Neuronal stem cell (in vitro differentiated cells): ENCODE results near the gene ALKBH8.
A peak's percentile ranks its signal among the peaks of the same experiment; 100 is the strongest.
"Not testable (repeated sequence)": the region's sequence is repeated elsewhere in the genome, so short reads cannot be mapped to it uniquely, and the experiment has no call there.

Source experiments
- DNase-seq: peaks from one replicate; pipeline ENCODE4 v3.0.0-alpha.2; 2013; ENCODE audit warnings: low spot score
- H2AFZ ChIP-seq: one replicate; pipeline ENCODE4 v1.6.1; 2013; ENCODE audit warnings: mild to moderate bottlenecking, low read length, inconsistent platforms
- H2AK5ac ChIP-seq: 2 replicates; pipeline ENCODE4 v1.6.1; 2013; ENCODE audit warnings: low read depth, mild to moderate bottlenecking, inconsistent platforms, low read length, moderate library complexity, mixed read lengths
- H2BK120ac ChIP-seq: 2 replicates; pipeline ENCODE4 v1.6.1; 2013; ENCODE audit warnings: low read depth, mild to moderate bottlenecking, inconsistent platforms, low read length, moderate library complexity, mixed read lengths
- H2BK12ac ChIP-seq: one replicate; pipeline ENCODE4 v1.6.1; 2013; ENCODE audit warnings: low read length, inconsistent platforms
- H2BK15ac ChIP-seq: 2 replicates; pipeline ENCODE4 v1.6.1; 2013; ENCODE audit warnings: mild to moderate bottlenecking, low read length, inconsistent platforms, mixed read lengths
- H2BK5ac ChIP-seq: one replicate; pipeline ENCODE4 v1.6.1; 2013; ENCODE audit warnings: inconsistent platforms, mild to moderate bottlenecking, low read length, moderate library complexity
- H3K14ac ChIP-seq: one replicate; pipeline ENCODE4 v1.6.1; 2013; ENCODE audit warnings: low read length, inconsistent platforms
- H3K18ac ChIP-seq: 2 replicates; pipeline ENCODE4 v1.6.1; 2013; ENCODE audit warnings: low read length, inconsistent platforms
- H3K23ac ChIP-seq: 2 replicates; pipeline ENCODE4 v1.6.1; 2013; ENCODE audit warnings: low read depth, mild to moderate bottlenecking, mixed read lengths, low read length, inconsistent platforms; ENCODE audit not compliant: poor library complexity
- H3K27ac ChIP-seq: replicated peaks from 3 replicates; pipeline ENCODE4 v1.5.1; 2013; ENCODE audit warnings: low read length, inconsistent platforms
- H3K27me3 ChIP-seq, 3 experiments: 2 replicates each; pipeline ENCODE4 v1.6.1; 2013; ENCODE audit warnings: low read length in 3 of 3, mild to moderate bottlenecking in 2 of 3, inconsistent platforms in 1 of 3, low read depth in 1 of 3, mixed read lengths in 1 of 3, moderate library complexity in 1 of 3; ENCODE audit not compliant: control insufficient read depth in 3 of 3, insufficient read depth in 3 of 3
- H3K36me3 ChIP-seq, 2 donors: replicated peaks in 1 of 2; 2 replicates each; pipeline ENCODE4 v1.6.1; 2013; ENCODE audit warnings: low read length in 2 of 2; ENCODE audit not compliant: control insufficient read depth in 2 of 2, insufficient read depth in 2 of 2
- H3K4ac ChIP-seq: 2 replicates; pipeline ENCODE4 v1.6.1; 2013; ENCODE audit warnings: inconsistent platforms, mild to moderate bottlenecking, low read length, moderate library complexity
- H3K4me1 ChIP-seq, 2 donors: 1 replicate in 1 of 2; 2 replicates in 1 of 2; pipeline ENCODE4 v1.6.1; 2013; ENCODE audit warnings: low read length in 2 of 2, low read depth in 1 of 2; ENCODE audit not compliant: control insufficient read depth in 2 of 2, insufficient read depth in 1 of 2
- H3K4me2 ChIP-seq: one replicate; pipeline ENCODE4 v1.6.1; 2013; ENCODE audit warnings: mild to moderate bottlenecking, low read length, inconsistent platforms; ENCODE audit not compliant: insufficient read depth, poor library complexity, severe bottlenecking
- H3K4me3 ChIP-seq, 2 donors: 2 replicates each; pipeline ENCODE4 v1.5.1; 2013; ENCODE audit warnings: low read length in 2 of 2, mild to moderate bottlenecking in 2 of 2, inconsistent platforms in 1 of 2, moderate library complexity in 1 of 2
- H3K79me1 ChIP-seq: one replicate; pipeline ENCODE4 v1.6.1; 2013; ENCODE audit warnings: low read depth, mild to moderate bottlenecking, inconsistent platforms, low read length, moderate library complexity
- H3K9ac ChIP-seq: one replicate; pipeline ENCODE4 v1.6.1; 2013; ENCODE audit warnings: mild to moderate bottlenecking, low read depth, low read length, inconsistent platforms; ENCODE audit not compliant: poor library complexity
- H3K9me3 ChIP-seq, 2 donors: replicated peaks in 1 of 2; 2 replicates each; pipeline versions ENCODE3 to v1.6.1; 2013; ENCODE audit warnings: low read length in 2 of 2, mild to moderate bottlenecking in 2 of 2, inconsistent platforms in 1 of 2, low read depth in 1 of 2, mixed read lengths in 1 of 2, moderate library complexity in 1 of 2; ENCODE audit not compliant: control insufficient read depth in 2 of 2, insufficient read depth in 1 of 2
- H4K8ac ChIP-seq: one replicate; pipeline ENCODE4 v1.6.1; 2013; ENCODE audit warnings: low read depth, mild to moderate bottlenecking, inconsistent platforms, low read length, moderate library complexity
- H4K91ac ChIP-seq: one replicate; pipeline ENCODE4 v1.6.1; 2013; ENCODE audit warnings: low read length, low read depth, mild to moderate bottlenecking, inconsistent platforms; ENCODE audit not compliant: poor library complexity
- WGBS, 2 donors: extraction: QIAGEN DNeasy Blood & Tissue Kit; methylation state at CpG; one replicate each; pipeline ENCODE4 v1.1.7; 2013; ENCODE audit warnings: missing lambda C conversion rate in 2 of 2, mixed read lengths in 1 of 2; ENCODE audit not compliant: insufficient read length in 2 of 2, insufficient replicate concordance in 1 of 2; ENCODE audit errors: extremely low coverage in 2 of 2; 5-methylcytosine and 5-hydroxymethylcytosine counted together

Gene ALKBH8

GRCh38 chr11:107566569-107566968 is 1.0 kb upstream of the ALKBH8 start:
- no peak overlapping the region for H2BK5ac ChIP-seq
- no peak overlapping the region for H2AK5ac ChIP-seq
- H3K9me3 ChIP-seq = no peaks in the 10 kb centered on the region
- no peaks in the 10 kb centered on the region for H3K27me3 ChIP-seq
- H3K4ac ChIP-seq = no peak overlapping the region
- no peak overlapping the region for H3K4me3 ChIP-seq
- H3K4me1 ChIP-seq = peaks cover 2 to 11% of the 10 kb centered on the region in 2 donors
- no peaks in the 10 kb centered on the region for H3K79me1 ChIP-seq
- no peak overlapping the region for H2BK15ac ChIP-seq
- no peak overlapping the region for H2BK120ac ChIP-seq
- no peak overlapping the region for H3K27ac ChIP-seq
- H3K9ac ChIP-seq = no peak overlapping the region
- no peak for DNase-seq
- H3K18ac ChIP-seq = no peak overlapping the region
- H3K23ac ChIP-seq = no peak overlapping the region
- H3K14ac ChIP-seq = no peak overlapping the region
- no CpG with 5 or more reads among the region's 2 CpGs for WGBS, 2 donors
- no peaks in the 10 kb centered on the region for H3K36me3 ChIP-seq
- no peak overlapping the region for H4K91ac ChIP-seq
- no peak overlapping the region for H2BK12ac ChIP-seq
- H4K8ac ChIP-seq = no peak overlapping the region
- no peak overlapping the region for H3K4me2 ChIP-seq
- peak overlapping the region; percentile 89 for H2AFZ ChIP-seq

- H3K36me3 ChIP-seq, H3K18ac ChIP-seq, H3K27me3 ChIP-seq, DNase-seq, H3K23ac ChIP-seq, H2BK15ac ChIP-seq, H2BK5ac ChIP-seq, H3K9ac ChIP-seq, H2BK12ac ChIP-seq, H3K4ac ChIP-seq, H3K14ac ChIP-seq, H3K27ac ChIP-seq, H4K8ac ChIP-seq, H2AK5ac ChIP-seq, H3K9me3 ChIP-seq, H4K91ac ChIP-seq, H2BK120ac ChIP-seq, H3K79me1 ChIP-seq: not testable (repeated sequence)
- peaks cover 2 to 11% of the 10 kb centered on the region in 2 donors for H3K4me1 ChIP-seq
- H3K4me2 ChIP-seq = peak overlapping the region; percentile 59
- peak overlapping the region; percentile 82 to 88 for H3K4me3 ChIP-seq
- WGBS, 2 donors = no CpG with 5 or more reads among the region's 9 CpGs
- H2AFZ ChIP-seq = peak overlapping the region; percentile 89
Measured at GRCh38 chr11:107565955-107566501, 493 bp upstream of the ALKBH8 start.

DNA sequence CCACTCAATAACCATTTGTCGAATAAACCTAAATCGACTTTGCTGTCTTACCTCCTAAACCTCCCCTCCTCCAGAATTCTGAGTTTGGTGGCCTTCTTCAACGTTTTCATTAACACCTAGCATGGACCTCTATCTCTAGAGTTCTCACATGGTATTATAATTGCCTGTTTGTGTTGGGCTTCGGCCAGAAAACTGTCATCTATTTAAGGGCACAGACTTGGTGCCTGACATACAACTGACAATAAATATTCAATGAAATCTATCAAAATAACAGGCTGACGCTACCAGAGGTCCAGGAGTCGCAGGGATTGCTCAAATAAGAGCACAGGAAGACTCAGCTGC is 687 bp downstream of the ALKBH8 start:
- no peak overlapping the region for H2BK15ac ChIP-seq
- H3K9ac ChIP-seq = peak overlapping the region; percentile 88
- DNase-seq = no peak
- H3K18ac ChIP-seq = no peak overlapping the region
- H3K9me3 ChIP-seq = no peaks in the 10 kb centered on the region
- H3K14ac ChIP-seq = no peak overlapping the region
- H3K4me3 ChIP-seq = peak overlapping the region; percentile 82 to 88
- no peak overlapping the region for H3K27ac ChIP-seq
- H2AK5ac ChIP-seq = no peak overlapping the region
- no peaks in the 10 kb centered on the region for H3K79me1 ChIP-seq
- peak overlapping the region; percentile 89 for H2AFZ ChIP-seq
- no CpG with 5 or more reads among the region's 6 CpGs for WGBS, 2 donors
- H4K8ac ChIP-seq = no peak overlapping the region
- H3K23ac ChIP-seq = no peak overlapping the region
- peaks cover 2 to 11% of the 10 kb centered on the region in 2 donors for H3K4me1 ChIP-seq
- peak overlapping the region; percentile 43 for H2BK5ac ChIP-seq
- no peak overlapping the region for H4K91ac ChIP-seq
- H3K27me3 ChIP-seq = no peaks in the 10 kb centered on the region
- no peak overlapping the region for H3K4ac ChIP-seq
- no peak overlapping the region for H2BK12ac ChIP-seq
- H3K4me2 ChIP-seq = peak overlapping the region; percentile 59
- H2BK120ac ChIP-seq = no peak overlapping the region
- no peaks in the 10 kb centered on the region for H3K36me3 ChIP-seq

DNA sequence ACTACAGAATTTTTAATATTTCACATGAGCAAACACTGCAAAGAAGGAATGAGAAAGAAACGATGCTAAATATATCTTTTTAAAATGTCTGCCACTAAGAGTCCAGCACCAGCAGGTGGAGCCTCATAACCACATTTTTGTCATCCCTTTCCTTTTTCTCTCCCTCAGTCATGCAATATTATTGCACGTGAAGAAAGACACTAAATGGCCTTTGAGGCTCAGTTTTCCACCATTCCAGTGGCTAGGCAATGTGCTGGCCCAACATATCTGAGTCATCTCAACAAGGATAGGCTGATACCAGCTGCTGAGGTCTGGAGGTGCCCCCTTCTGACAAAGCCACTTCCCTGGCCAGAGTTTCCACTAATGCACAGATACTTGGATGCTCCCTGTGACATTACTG is 1.8 kb downstream of the ALKBH8 start:
- no peaks in the 10 kb centered on the region for H3K79me1 ChIP-seq
- no CpG with 5 or more reads among the region's 2 CpGs for WGBS, 2 donors
- H3K36me3 ChIP-seq = peaks cover 0 to 9% of the 10 kb centered on the region in 2 donors
- no peak overlapping the region for H2BK12ac ChIP-seq
- DNase-seq = no peak
- H2AFZ ChIP-seq = peak overlapping the region; percentile 23
- H4K91ac ChIP-seq = no peak overlapping the region
- no peak overlapping the region for H3K9ac ChIP-seq
- no peak overlapping the region for H4K8ac ChIP-seq
- H3K27ac ChIP-seq = no peak overlapping the region
- H3K4me3 ChIP-seq = no peak overlapping the region
- H2BK15ac ChIP-seq = no peak overlapping the region
- no peak overlapping the region for H2BK120ac ChIP-seq
- no peak overlapping the region for H2AK5ac ChIP-seq
- no peaks in the 10 kb centered on the region for H3K9me3 ChIP-seq
- no peak overlapping the region for H3K23ac ChIP-seq
- H2BK5ac ChIP-seq = no peak overlapping the region
- no peak overlapping the region for H3K18ac ChIP-seq
- no peak overlapping the region for H3K14ac ChIP-seq
- no peak overlapping the region for H3K4me2 ChIP-seq
- H3K27me3 ChIP-seq = no peaks in the 10 kb centered on the region
- no peak overlapping the region for H3K4ac ChIP-seq
- peaks cover 2 to 11% of the 10 kb centered on the region in 2 donors for H3K4me1 ChIP-seq
